A673 (cell line): ENCODE results near the gene SPECC1.
"Not testable (repeated sequence)": the region's sequence is repeated elsewhere in the genome, so short reads cannot be mapped to it uniquely, and the experiment has no call there.

ENCODE experiments used
- CTCF ChIP-seq: fragments of 300-800, 200-600 bp; sonication (generic); conservative IDR thresholded peaks from 2 replicates; pipeline ENCODE4 v1.5.1; 2017; ENCODE audit warnings: low read depth, mild to moderate bottlenecking, antibody characterized with exemption, low read length, moderate library complexity, mixed read lengths
- EZH2 ChIP-seq: fragments of 200-600 bp; sonication (generic); IDR thresholded peaks from 2 replicates; pipeline ENCODE4 v1.6.1; 2017; ENCODE audit warnings: borderline replicate concordance, low read depth, mild to moderate bottlenecking, mixed read lengths, antibody characterized with exemption, low read length; ENCODE audit not compliant: poor library complexity, severe bottlenecking

- not testable (repeated sequence) for TF ChIP-seq CTCF, EZH2
Observed at GRCh38 chr17:20327739-20328138, 318.6 kb downstream of the SPECC1 start.
